PC-3 (cell line): ENCODE results near the gene SERINC3.

Experiments
- CTCF ChIP-seq: fragments of 300-600 bp; sonication (generic); conservative IDR thresholded peaks from 2 replicates; pipeline ENCODE4 v1.5.1; 2017; ENCODE audit warnings: antibody characterized with exemption, low read depth, mild to moderate bottlenecking, low read length
- EZH2 ChIP-seq: fragments of 300-600 bp; sonication (generic); IDR thresholded peaks from one replicate; pipeline ENCODE4 v1.6.1; 2017; ENCODE audit warnings: antibody characterized with exemption, mild to moderate bottlenecking, low read length; ENCODE audit not compliant: unreplicated experiment

DNA sequence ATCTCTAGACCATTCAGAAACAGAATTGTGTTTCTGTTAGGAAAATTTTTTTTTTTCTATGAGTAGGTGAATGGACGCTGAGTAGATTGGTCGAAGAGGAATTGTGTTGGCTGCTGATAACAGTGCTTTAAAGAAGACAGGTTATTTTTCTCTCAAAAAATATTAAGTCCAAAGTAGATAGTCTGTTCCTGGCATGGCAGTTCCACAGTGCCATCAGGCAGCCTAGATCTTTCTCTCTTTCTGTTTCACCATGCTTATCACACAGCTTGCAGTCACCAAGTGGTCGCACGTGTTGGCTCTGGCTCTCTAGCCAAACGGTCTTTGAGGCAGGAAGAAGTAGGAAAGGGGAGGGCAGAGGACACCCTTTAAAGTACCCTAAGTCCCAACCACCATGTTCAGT, 22.4 kb upstream of the SERINC3 start:
- TF ChIP-seq CTCF, result no peak
- TF ChIP-seq EZH2, result no peak
